ENCODE measurements around the gene RBM6. TPM values are rescaled to one million over a fixed set of nuclear protein-coding genes. Genes with fewer than 3 reads are reported as not detected.

RBM6 gene
- total RNA-seq, 1 donor from 2014 or later: 109 TPM

DNA sequence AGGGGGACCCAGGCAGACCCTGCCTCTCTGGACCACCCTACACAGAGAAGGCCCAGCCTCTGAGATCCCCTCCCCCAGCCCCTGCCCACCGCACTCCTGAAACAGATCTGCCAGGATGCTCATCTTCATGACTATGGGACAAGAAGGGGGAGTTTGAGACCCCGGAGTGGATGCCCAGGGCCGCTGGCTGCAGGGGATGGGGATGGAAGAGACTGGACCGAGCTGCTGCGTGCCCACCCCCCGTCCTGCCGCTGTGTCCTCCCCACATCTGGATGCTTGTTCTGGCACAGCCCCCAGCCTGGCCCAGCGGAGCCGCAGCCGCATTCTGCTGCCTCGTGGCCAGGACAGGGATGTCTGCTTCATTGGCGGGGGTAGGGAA, 184.8 kb downstream of the RBM6 start:
- Mint-ChIP-seq H3K4me3 (peak overlapping the region; percentile 76), H3K4me1 (ENCODE audit: unreplicated experiment) (peaks cover 39% of the 10 kb centered on the region), H3K27me3 (no peaks in the 10 kb centered on the region), H3K27ac (no peak overlapping the region), H3K9me3 (no peaks in the 10 kb centered on the region), H3K36me3 (no peaks in the 10 kb centered on the region)
- DNase-seq (ENCODE audit: extremely low spot score, unreplicated experiment): no peak
- TF ChIP-seq, protein P1, sequence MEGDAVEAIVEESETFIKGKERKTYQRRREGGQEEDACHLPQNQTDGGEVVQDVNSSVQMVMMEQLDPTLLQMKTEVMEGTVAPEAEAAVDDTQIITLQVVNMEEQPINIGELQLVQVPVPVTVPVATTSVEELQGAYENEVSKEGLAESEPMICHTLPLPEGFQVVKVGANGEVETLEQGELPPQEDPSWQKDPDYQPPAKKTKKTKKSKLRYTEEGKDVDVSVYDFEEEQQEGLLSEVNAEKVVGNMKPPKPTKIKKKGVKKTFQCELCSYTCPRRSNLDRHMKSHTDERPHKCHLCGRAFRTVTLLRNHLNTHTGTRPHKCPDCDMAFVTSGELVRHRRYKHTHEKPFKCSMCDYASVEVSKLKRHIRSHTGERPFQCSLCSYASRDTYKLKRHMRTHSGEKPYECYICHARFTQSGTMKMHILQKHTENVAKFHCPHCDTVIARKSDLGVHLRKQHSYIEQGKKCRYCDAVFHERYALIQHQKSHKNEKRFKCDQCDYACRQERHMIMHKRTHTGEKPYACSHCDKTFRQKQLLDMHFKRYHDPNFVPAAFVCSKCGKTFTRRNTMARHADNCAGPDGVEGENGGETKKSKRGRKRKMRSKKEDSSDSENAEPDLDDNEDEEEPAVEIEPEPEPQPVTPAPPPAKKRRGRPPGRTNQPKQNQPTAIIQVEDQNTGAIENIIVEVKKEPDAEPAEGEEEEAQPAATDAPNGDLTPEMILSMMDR (conservative IDR thresholded peaks at IDR 0.05): no peak

DNA sequence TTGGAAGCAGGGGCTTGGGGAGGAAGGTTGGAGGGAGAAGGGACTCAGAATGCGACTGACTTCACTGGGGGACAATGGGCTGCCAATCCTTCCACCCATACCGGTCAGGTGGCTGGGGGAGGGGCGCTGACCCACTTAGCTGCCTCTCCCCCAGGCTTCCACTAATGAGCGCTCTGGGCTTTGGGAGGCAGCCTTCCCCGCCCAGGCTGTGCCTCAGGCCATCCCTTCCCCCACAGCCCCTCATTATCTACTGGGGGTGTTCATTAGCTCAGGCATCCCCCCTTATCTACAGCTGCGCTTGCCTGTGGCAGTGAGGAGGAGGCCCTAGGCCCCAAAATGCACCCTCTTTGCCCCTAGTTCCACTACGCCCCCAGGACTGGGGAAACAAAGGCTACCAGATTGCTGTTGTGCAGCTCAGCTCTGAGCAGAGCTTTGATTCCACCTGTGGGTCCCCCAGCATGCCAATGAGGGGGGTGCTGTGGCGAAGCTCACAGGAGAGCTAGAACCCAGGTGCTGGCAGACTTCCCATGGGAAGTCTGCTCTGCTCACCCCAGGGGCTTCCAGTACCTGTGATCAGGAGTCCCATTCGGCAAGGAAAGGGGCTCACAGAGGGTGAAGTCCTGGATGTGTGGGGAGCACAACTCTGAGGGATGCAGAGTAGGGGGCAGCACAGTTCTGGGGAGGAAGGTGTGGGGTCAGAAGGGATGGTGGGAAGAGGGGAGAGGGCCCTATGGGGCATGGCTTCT, 185.8 kb downstream of the RBM6 start:
- TF ChIP-seq, protein P1 (conservative IDR thresholded peaks at IDR 0.05): no peak
- Mint-ChIP-seq H3K9me3 (no peaks in the 10 kb centered on the region), H3K27me3 (no peaks in the 10 kb centered on the region), H3K36me3 (no peaks in the 10 kb centered on the region), H3K4me3 (no peak overlapping the region), H3K4me1 (ENCODE audit: unreplicated experiment) (peaks cover 39% of the 10 kb centered on the region), H3K27ac (no peak overlapping the region)
- no peak for DNase-seq (ENCODE audit: extremely low spot score, unreplicated experiment)

DNA sequence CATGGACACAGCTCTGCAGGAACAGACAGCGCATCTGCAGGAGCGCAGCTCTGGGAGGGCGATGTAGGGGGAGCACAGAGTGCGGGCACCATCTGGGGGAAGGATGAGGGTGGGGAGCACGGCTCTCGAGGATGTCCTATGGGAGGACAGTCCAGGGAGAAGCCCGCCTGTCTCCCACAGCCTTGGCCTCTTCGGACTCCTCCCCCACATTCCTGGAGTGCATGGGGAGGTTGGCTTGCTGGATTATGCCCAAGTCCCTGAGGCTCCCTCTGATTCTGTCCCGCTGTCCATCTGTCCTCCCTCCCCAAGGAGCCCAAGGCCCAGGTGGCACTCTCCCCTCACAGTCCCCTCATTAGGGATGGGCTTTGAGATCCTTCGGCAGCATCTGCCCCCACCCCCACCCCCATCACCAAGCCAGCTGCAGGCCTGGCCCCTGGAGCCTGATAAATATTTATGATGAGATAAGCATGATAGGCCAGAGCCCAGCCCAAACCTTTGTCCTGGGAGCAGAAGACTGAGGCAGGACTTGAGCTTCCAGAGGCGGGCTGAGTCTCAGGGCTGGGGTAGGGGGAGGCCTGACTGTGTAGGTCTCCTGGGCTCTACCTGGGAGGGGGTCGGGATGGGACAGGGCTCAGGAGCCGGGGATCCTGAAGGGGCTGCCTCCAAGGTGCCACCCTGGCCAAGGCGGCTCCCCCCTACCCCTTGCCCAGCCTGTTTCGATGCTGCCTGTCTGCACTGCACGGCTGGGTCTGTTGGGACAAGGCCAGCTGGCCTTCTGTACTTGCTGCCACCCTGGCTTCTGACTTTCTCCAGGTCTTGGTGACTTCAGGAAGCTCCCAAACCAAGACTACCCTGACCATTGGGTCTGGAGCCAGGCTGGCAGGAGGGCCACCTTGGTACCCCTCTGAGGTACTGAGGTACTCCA, 186.6 kb downstream of the RBM6 start:
- H3K27ac Mint-ChIP-seq: peak overlapping the region; percentile 58
- no peak overlapping the region for H3K4me3 Mint-ChIP-seq

More for the DNA sequence above, 186.6 kb downstream of the RBM6 start:
- Mint-ChIP-seq H3K4me1 (ENCODE audit: unreplicated experiment) (peaks cover 39% of the 10 kb centered on the region), H3K27me3 (no peaks in the 10 kb centered on the region), H3K9me3 (no peaks in the 10 kb centered on the region), H3K36me3 (no peaks in the 10 kb centered on the region)
- TF ChIP-seq, protein P1 (conservative IDR thresholded peaks at IDR 0.05): no peak
- no peak for DNase-seq (ENCODE audit: extremely low spot score, unreplicated experiment)

Other genes starting within 250 kb of the RBM6 start
- gene AMIGO3, start 220.5 kb upstream of the RBM6 start, total RNA-seq (ENCODE audit: low replicate concordance): 0.36 TPM in 1 of 2 replicates, not detected in the other
- 41.9 and 50.4 TPM in 2 replicates for gene GMPPB, start 216.2 kb upstream of the RBM6 start, total RNA-seq (ENCODE audit: low replicate concordance)
- gene IP6K1, start 153.6 kb upstream of the RBM6 start, total RNA-seq (ENCODE audit: low replicate concordance): 40.3 and 42.5 TPM in 2 replicates
- gene CDHR4, start 140.3 kb upstream of the RBM6 start, total RNA-seq (ENCODE audit: low replicate concordance): 0.29 TPM in 1 of 2 replicates, not detected in the other
- 0.45 and 6.7 TPM in 2 replicates for gene INKA1, start 136.9 kb upstream of the RBM6 start, total RNA-seq (ENCODE audit: low replicate concordance)
- gene UBA7, start 126.2 kb upstream of the RBM6 start, total RNA-seq (ENCODE audit: low replicate concordance): 4.6 and 8.2 TPM in 2 replicates
- 7.5 and 23.0 TPM in 2 replicates for gene TRAIP, start 83.6 kb upstream of the RBM6 start, total RNA-seq (ENCODE audit: low replicate concordance)
- gene CAMKV, start 70.2 kb upstream of the RBM6 start, total RNA-seq (ENCODE audit: low replicate concordance): 1.6 and 10.6 TPM in 2 replicates
- 3.0 and 5.3 TPM in 2 replicates for gene MST1R, start 36.3 kb upstream of the RBM6 start, total RNA-seq (ENCODE audit: low replicate concordance)
- gene MON1A, start 10.3 kb upstream of the RBM6 start, total RNA-seq (ENCODE audit: low replicate concordance): 8.8 and 9.2 TPM in 2 replicates
- 170 and 244 TPM in 2 replicates for gene RBM5, start 148.8 kb downstream of the RBM6 start, total RNA-seq (ENCODE audit: low replicate concordance)
- gene SEMA3F, start 215.2 kb downstream of the RBM6 start, total RNA-seq (ENCODE audit: low replicate concordance): 41.9 and 48.0 TPM in 2 replicates

All from type B pancreatic cell (in vitro differentiated cells).